GM13977 (cell line): ENCODE results near the gene SLFN14.
"Not testable (repeated sequence)": the region's sequence is repeated elsewhere in the genome, so short reads cannot be mapped to it uniquely, and the experiment has no call there.

Source experiments
- DNase-seq: peaks from one replicate; pipeline ENCODE4 v3.0.0; 2012; ENCODE audit warnings: low spot score
- in situ Hi-C: fragments of 300-500 bp; cut with MboI; formaldehyde crosslinking; loops from one replicate; pipeline ENCODE4 v1.12.0; 2022; ENCODE audit warnings: low sequenced_read_pairs, low pct_unique_long_range_greater_than_20kb, mixed read lengths, inconsistent platforms; ENCODE audit not compliant: unreplicated experiment
- TF ChIP-seq, protein P1 (sequence below): IDR thresholded peaks from 2 replicates; pipeline ENCODE4 v1.5.1; 2012; ENCODE audit warnings: mild to moderate bottlenecking, control low read depth; ENCODE audit not compliant: insufficient read depth; ENCODE audit errors: extremely low read depth, missing control alignments

SLFN14 gene

DNA sequence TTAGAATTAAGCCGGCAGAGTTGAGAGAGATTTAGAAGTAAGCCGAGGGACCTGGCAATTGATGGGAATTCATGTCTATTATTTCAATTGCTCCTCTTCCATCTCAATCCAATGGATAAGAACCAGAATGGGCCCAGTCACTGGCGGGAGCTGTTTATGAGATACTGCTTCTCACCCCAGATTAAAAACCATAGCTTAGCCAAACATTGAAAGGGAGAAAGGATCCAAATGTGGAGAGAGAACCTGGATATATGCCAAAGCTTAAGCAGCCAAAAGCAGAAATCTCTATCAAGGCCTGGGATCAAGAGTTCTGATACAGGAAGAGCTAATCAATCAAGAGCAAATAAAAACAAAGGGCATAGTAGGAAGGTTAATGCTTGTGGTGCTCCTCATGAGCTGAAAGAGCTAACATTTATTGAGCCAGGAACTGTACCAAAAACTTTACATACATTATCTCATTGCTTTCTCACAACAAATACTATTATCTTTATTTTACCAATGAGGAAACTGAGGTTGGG is 26.0 kb downstream of the SLFN14 start:
- TF ChIP-seq, protein P1, sequence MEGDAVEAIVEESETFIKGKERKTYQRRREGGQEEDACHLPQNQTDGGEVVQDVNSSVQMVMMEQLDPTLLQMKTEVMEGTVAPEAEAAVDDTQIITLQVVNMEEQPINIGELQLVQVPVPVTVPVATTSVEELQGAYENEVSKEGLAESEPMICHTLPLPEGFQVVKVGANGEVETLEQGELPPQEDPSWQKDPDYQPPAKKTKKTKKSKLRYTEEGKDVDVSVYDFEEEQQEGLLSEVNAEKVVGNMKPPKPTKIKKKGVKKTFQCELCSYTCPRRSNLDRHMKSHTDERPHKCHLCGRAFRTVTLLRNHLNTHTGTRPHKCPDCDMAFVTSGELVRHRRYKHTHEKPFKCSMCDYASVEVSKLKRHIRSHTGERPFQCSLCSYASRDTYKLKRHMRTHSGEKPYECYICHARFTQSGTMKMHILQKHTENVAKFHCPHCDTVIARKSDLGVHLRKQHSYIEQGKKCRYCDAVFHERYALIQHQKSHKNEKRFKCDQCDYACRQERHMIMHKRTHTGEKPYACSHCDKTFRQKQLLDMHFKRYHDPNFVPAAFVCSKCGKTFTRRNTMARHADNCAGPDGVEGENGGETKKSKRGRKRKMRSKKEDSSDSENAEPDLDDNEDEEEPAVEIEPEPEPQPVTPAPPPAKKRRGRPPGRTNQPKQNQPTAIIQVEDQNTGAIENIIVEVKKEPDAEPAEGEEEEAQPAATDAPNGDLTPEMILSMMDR: no peak
- no peak for DNase-seq
- in situ Hi-C loops: loop anchor here (10.0 to 25.0 kb wide), 2 partner anchors 220 to 372 kb away; no protein-coding TSS in a partner anchor

- in situ Hi-C loops: loop anchor here (10.0 to 25.0 kb wide), 2 partner anchors 216 to 369 kb away; no protein-coding TSS in a partner anchor
- TF ChIP-seq, protein P1: no peak
- DNase-seq: no peak
Observed at GRCh38 chr17:35531160-35531559, 29.5 kb downstream of the SLFN14 start.

DNA sequence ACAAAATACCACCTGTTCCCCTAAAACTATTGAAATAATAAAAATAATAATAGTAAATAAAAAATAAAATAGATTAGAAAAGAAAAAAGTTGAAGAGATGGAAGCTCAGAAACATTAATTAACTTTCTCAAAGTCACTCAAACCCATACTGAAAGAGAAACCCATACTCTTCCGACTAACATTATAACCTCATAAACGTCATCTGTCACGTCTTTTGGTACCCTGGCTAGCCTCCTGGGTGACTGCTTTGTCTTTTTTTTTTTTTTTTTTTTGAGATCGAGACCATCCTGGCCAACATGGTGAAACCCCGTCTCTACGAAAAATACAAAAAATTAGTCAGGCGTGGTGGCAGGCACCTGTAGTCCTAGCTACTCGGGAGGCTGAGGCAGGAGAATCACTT is 30.8 kb downstream of the SLFN14 start:
- in situ Hi-C loops: loop anchor here (10.0 to 25.0 kb wide), 2 partner anchors 215 to 368 kb away; no protein-coding TSS in a partner anchor
- TF ChIP-seq, protein P1: no peak
- DNase-seq: no peak

- DNase-seq: not testable (repeated sequence)
- in situ Hi-C loops: loop anchor here (25.0 kb wide), 1 partner anchor 367 kb away; no protein-coding TSS in a partner anchor
Observed at GRCh38 chr17:35529326-35529725, 31.3 kb downstream of the SLFN14 start.

GRCh38 chr17:35523296-35523695 is 37.3 kb downstream of the SLFN14 start:
- in situ Hi-C loops: no loop called here

DNA sequence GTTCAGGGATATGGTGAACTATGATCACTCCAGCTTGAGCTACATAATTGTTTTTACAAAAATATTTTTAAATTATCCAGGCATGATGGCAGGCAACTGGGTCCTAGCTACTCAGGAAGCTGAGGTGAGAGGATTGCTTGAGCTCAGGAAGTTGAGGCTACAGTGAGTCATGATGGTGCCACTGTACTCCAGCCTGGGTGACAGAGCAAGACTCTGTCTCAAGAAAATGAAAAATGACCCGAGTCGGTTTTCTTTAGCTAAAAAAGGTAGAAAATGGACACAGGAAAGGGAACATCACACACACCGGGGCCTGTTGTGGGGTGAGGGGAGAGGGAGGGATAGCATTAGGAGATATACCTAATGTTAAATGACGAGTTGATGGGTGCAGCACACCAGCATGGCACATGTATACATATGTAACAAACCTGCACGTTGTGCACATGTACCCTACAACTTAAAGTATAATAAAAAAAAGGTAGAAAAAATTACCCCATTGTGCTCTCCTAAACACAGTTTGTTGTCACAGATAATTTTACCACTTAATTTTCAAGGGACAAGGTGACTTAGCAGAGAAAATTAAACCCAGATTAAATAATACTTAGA is 38.9 kb downstream of the SLFN14 start:
- DNase-seq, in situ Hi-C loops: not testable (repeated sequence)

More at GRCh38 chr17:35523296-35523695, 37.3 kb downstream of the SLFN14 start:
- TF ChIP-seq, protein P1: no peak
- DNase-seq: no peak

GRCh38 chr17:35521150-35521549 is 39.5 kb downstream of the SLFN14 start:
- in situ Hi-C loops: no loop called here
- no peak for DNase-seq
- TF ChIP-seq, protein P1: no peak
